Measurements from ENCODE around the gene FAM229B.

FAM229B gene

DNA sequence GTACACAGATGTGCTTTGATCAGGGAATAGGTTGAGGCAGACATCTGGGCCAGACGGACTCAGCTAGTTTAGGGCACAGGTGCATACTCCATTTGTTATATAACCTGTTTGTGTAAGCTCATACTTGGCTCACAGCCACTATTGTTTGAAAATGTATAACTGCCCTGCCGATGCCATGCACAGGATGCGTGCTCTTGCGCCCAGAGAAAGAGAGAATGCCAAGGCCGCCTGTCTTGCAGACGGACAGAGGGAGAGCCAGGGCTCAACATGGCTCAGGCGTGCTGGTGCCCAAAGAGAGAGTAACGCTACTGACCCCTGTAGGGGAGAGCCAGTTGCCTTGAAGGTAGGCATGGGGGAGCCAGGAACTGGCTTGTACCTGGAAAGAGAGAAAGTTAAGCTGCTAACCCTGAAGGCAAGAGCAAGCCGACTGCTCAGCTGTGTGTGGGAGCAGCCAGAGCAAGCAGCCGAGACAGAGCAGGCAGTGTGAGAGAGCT, 57.7 kb downstream of the FAM229B start:
- DNase-seq = no peak

DNA sequence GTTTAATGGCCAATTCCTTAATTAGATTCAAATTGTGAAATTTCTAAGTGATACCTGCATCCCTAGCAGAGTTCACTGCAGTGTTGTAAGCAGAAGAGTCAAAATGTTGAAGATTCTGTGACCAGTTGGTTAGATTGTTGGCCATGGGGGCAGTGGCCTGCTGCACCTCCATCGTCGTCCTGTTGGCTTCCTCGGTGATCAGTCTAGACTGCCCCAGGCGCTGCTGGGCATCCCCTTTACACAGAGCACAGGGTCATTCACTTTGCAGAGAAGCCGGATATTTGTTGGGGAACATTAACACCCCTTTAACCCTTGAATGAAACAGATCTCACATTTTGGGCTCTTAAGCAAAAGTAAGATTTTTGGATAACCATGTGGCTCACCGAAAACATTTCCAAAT, 60.7 kb downstream of the FAM229B start:
- DNase-seq = no peak

DNA sequence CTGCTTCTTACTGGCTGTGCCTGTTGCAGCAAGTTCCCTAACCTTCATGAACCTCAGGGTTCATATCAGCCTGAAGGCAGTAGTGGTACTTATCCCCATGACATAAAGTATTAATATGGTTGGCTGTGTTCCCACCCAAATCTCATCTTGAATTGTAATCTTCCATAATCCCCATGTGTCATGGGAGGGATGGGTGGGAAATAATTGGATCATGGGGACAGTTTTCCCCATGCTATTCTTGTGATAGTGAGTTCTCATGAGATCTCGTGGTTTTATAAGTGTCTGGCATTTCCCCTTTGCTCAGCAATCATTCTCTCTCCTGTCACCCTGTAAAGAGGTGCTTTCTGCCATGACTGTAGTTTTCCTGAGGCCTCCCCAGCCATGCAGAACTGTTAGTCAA, 61.8 kb downstream of the FAM229B start:
- DNase-seq = peak; percentile 11

DNA sequence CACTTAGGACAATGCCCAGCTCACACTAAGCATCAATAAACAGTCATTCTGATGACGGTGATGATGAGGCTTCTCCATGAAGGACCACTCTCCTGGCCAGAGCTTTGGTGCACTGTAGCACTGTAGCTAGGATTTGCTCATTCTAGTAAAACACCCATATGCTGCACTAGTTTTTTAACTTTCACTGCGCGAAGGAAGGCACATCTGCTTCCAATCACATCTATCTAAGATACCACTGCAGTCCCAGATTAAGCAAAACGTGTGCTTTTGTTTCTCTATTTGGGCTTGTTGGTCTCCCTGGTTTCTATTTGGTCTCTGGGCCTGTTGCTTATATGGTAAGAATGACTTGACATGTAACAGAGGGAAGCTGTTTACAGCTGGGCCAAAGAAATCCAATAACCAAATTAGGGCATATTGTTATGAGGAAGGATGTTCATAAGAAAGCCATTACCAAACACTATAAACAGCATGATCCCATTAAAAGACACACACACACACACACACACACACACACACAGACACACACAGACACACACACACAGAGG, 62.4 kb downstream of the FAM229B start:
- peak; percentile 34 for DNase-seq

DNA sequence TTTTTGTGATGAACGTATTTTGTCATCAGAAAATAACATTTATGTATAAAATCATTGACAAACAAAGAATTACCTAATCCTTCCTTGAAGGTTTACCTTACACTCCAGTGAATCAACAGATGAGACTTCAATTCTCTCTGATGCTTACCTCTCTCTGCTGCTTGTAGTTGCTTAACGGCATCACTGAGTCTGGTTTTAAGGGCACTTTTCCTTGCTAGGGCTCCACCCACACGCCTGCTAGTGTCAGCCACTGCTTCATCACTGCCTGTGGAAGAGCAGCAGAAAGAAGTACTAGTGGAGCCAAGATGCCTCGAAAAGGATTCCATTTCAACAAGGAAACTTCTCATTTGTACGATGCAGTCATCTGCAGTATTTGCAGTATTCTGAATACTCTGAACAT, 63.0 kb downstream of the FAM229B start:
- peak; percentile 9 for DNase-seq

Measured in inflammatory macrophage treated with lipopolysaccharide for 4 hours (primary cell).